Lower leg skin (tissue), 3 donors: ENCODE data around the gene TPH2.

Experiments
- POLR2A ChIP-seq, 2 donors: fragments of 450-650 bp; IDR thresholded peaks; one replicate each; pipeline ENCODE4 v1.6.1; 2016 to 2017; ENCODE audit warnings: antibody characterized with exemption in 2 of 2, mild to moderate bottlenecking in 1 of 2, moderate library complexity in 1 of 2
- TF ChIP-seq, protein P1 (sequence below), 3 donors: fragments of 450-650 bp; IDR thresholded peaks; one replicate each; pipeline ENCODE4 v1.5.1; 2016; ENCODE audit warnings: antibody characterized with exemption in 3 of 3, mild to moderate bottlenecking in 3 of 3, moderate library complexity in 2 of 3

- TF ChIP-seq POLR2A (IDR thresholded peaks at IDR 0.05) = no peak
- TF ChIP-seq, protein P1, sequence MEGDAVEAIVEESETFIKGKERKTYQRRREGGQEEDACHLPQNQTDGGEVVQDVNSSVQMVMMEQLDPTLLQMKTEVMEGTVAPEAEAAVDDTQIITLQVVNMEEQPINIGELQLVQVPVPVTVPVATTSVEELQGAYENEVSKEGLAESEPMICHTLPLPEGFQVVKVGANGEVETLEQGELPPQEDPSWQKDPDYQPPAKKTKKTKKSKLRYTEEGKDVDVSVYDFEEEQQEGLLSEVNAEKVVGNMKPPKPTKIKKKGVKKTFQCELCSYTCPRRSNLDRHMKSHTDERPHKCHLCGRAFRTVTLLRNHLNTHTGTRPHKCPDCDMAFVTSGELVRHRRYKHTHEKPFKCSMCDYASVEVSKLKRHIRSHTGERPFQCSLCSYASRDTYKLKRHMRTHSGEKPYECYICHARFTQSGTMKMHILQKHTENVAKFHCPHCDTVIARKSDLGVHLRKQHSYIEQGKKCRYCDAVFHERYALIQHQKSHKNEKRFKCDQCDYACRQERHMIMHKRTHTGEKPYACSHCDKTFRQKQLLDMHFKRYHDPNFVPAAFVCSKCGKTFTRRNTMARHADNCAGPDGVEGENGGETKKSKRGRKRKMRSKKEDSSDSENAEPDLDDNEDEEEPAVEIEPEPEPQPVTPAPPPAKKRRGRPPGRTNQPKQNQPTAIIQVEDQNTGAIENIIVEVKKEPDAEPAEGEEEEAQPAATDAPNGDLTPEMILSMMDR (IDR thresholded peaks at IDR 0.05) = no peak
Measured at GRCh38 chr12:71973687-71974086, 35.0 kb downstream of the TPH2 start.
